ENCODE results near the gene OR2D3. TPM values are rescaled to one million over a fixed set of nuclear protein-coding genes. Genes with fewer than 3 reads are reported as not detected.
"Not testable (repeated sequence)": the region's sequence is repeated elsewhere in the genome, so short reads cannot be mapped to it uniquely, and the experiment has no call there.

OR2D3 gene
- polyA plus RNA-seq (ENCODE audit: insufficient read depth in 1 of 5, insufficient read length in 5 of 5, low replicate concordance in 1 of 5): not detected
- long read RNA-seq, donor 1: 0 reads
- long read RNA-seq, donor 2: 0 reads
- long read RNA-seq, donor 3: 0 reads
- long read RNA-seq, donor 4: 0 reads
- long read RNA-seq, donor 5: 0 reads
- long read RNA-seq, donor 6: 0 reads
- long read RNA-seq, donor 7: 0 reads
- long read RNA-seq, donor 8: 0 reads

- DNase-seq: no peak
Measured at GRCh38 chr11:6920702-6921101, at the start of gene OR2D3. OR2D3 (plus strand) TSS chr11:6921002; CDS start chr11:6921002, 0 bp downstream.

- no peak for DNase-seq
Measured at GRCh38 chr11:6871278-6871677, 49.5 kb upstream of the OR2D3 start.

GRCh38 chr11:6875761-6876160 is 45.0 kb upstream of the OR2D3 start:
- DNase-seq: no peak

GRCh38 chr11:6876325-6876724 is 44.5 kb upstream of the OR2D3 start, which contains the start of gene OR10A4:
OR10A4 (plus strand) TSS chr11:6876625; CDS start chr11:6876648, 23 bp downstream.
- DNase-seq: no peak

- no peak for DNase-seq
Measured at GRCh38 chr11:6876914-6877313, 43.9 kb upstream of the OR2D3 start.

GRCh38 chr11:6882751-6883150 is 38.1 kb upstream of the OR2D3 start:
- no peak for DNase-seq

- DNase-seq: not testable (repeated sequence)
Measured at GRCh38 chr11:6887711-6888110, 33.1 kb upstream of the OR2D3 start.

GRCh38 chr11:6888830-6889229 is 32.0 kb upstream of the OR2D3 start:
- no peak for DNase-seq

- no peak for DNase-seq
Measured at GRCh38 chr11:6889835-6890234, 31.0 kb upstream of the OR2D3 start.

GRCh38 chr11:6892400-6892799 is 28.4 kb upstream of the OR2D3 start, which contains the start of gene OR2D2:
OR2D2 (minus strand) TSS chr11:6892500; CDS start chr11:6892500, 0 bp downstream.
- no peak for DNase-seq

GRCh38 chr11:6894097-6894496 is 26.7 kb upstream of the OR2D3 start:
- DNase-seq: no peak

GRCh38 chr11:6895010-6895409 is 25.8 kb upstream of the OR2D3 start:
- no peak for DNase-seq

- no peak for DNase-seq
Measured at GRCh38 chr11:6898911-6899310, 21.9 kb upstream of the OR2D3 start.

GRCh38 chr11:6900327-6900999 is 20.3 kb upstream of the OR2D3 start:
- DNase-seq: no peak

- not testable (repeated sequence) for DNase-seq
Measured at GRCh38 chr11:6904804-6905203, 16.0 kb upstream of the OR2D3 start.

- no peak for DNase-seq
Measured at GRCh38 chr11:6911378-6911777, 9.4 kb upstream of the OR2D3 start.

GRCh38 chr11:6911948-6912347 is 8.9 kb upstream of the OR2D3 start:
- no peak for DNase-seq

GRCh38 chr11:6919698-6920097 is 1.1 kb upstream of the OR2D3 start:
- no peak for DNase-seq

GRCh38 chr11:6925007-6925577 is 4.3 kb downstream of the OR2D3 start:
- DNase-seq: no peak

- no peak for DNase-seq
Measured at GRCh38 chr11:6925636-6926207, 4.9 kb downstream of the OR2D3 start.

GRCh38 chr11:6926208-6927029 is 5.6 kb downstream of the OR2D3 start, which contains the start of gene ZNF215:
ZNF215 (plus strand) TSS chr11:6926426; CDS start chr11:6932273, 5,847 bp downstream.
- DNase-seq: peak; percentile 33 to 36
